ENCODE results near the gene AP3S1.
"Not testable (repeated sequence)": the region's sequence is repeated elsewhere in the genome, so short reads cannot be mapped to it uniquely, and the experiment has no call there.

The AP3S1 gene

GRCh38 chr5:115841382-115842088 is at the start of gene AP3S1, which contains the start of gene ATG12:
AP3S1 (plus strand) TSS chr5:115841935; CDS start chr5:115842038, 103 bp downstream.
ATG12 (minus strand) TSS chr5:115841565; CDS start chr5:115841552, 13 bp downstream.
- DNase-seq (ENCODE audit: low spot score): peak; percentile 96

- DNase-seq (ENCODE audit: low spot score): no peak
Observed at GRCh38 chr5:115795700-115796099, 46.0 kb upstream of the AP3S1 start.

GRCh38 chr5:115796656-115797055 is 45.1 kb upstream of the AP3S1 start:
- DNase-seq (ENCODE audit: low spot score): no peak

- DNase-seq (ENCODE audit: low spot score): no peak
Observed at GRCh38 chr5:115798252-115798651, 43.5 kb upstream of the AP3S1 start.

DNA sequence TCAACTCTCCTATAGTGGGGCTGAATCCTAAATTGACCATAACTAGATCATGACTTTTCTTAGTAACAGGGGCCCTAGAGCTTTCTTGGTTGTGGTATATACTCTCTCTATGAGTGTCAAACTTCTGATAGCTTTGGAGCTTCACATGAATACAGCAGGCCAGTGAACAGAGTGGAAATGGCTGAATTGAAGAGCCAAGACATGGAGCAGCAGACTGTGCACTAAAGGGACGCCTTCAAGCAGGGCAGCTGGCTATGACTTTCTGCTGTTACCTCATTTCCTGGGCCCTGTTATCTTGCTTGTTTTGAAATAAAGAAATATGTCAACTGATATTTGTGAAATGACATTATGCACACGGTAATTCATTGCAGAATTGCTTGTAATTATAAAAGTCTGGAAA is 41.6 kb upstream of the AP3S1 start:
- no peak for DNase-seq (ENCODE audit: low spot score)

DNA sequence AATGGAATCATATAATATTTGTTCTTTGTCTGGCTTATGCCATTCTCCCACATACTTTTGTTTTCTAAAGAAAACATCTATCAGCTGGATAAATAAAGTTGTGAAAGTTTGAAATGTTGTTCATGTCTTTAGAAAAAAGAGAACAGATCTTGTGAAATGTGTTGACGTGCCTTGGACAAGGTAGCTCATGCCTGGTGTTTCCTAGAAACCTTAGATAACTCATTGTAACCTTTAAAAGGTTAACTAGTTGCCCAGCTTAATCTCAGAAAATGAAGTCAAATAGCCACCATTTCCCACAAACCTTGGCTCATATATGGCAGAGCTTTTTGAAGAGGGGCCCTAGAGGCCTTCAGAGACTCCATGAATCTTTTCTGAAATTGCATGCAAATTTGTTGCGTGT is 40.6 kb upstream of the AP3S1 start:
- DNase-seq (ENCODE audit: low spot score): no peak

GRCh38 chr5:115801984-115802383 is 39.8 kb upstream of the AP3S1 start:
- no peak for DNase-seq (ENCODE audit: low spot score)

DNA sequence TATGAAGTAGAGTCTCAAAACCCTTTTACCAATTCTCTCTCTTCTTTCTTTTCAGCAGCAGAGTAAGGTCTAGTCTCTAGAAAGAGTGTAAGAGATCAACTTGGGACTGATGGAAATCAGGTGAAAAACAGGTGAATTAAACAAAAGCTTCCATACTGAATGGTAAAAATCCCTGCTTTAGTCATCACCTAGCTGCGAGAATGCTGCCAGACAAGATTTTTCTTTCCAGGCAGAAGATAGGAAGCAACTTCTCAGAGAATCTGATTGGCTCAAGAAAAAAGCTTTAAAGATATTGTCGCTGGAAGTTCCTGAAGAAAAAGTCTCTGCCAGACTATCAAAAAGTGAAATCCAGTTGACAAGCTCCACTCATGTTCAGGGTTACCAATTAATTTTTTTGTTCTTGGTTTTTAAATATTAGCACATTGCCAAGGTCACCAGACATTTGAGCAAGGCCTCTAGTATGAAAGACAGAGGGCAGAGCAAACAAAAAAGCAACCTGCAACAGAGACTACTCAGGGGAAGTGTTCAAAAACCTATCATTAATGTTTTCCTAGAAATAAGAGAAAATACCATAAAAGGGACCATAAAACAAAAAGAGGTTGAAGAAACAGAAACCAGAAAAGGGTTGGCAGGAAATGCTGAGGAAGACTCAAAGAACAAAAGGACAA is 34.6 kb upstream of the AP3S1 start:
- no peak for DNase-seq (ENCODE audit: low spot score)

- no peak for DNase-seq (ENCODE audit: low spot score)
Observed at GRCh38 chr5:115807654-115808052, 34.1 kb upstream of the AP3S1 start.

DNA sequence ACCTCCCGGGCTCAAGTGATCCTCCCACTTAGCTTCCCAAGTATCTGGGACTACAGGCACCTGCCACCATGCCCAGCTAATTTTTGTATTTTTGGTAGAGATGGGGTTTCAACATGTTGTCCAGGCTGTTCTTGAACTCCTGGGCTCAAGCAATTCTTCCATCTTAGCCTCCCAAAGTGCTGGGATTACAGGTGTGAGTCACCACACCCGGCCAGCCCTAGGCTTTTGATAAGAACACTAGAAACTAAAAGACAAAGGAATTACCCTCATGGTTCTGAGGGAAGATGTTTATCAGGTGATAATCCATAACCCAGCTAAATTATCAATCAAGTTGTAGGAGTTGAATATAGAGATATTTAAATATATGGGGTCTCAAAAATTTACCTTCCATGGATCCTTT is 33.7 kb upstream of the AP3S1 start:
- not testable (repeated sequence) for DNase-seq (ENCODE audit: low spot score)

- no peak for DNase-seq (ENCODE audit: low spot score)
Observed at GRCh38 chr5:115809946-115810345, 31.8 kb upstream of the AP3S1 start.

- no peak for DNase-seq (ENCODE audit: low spot score)
Observed at GRCh38 chr5:115810761-115811160, 31.0 kb upstream of the AP3S1 start.

GRCh38 chr5:115811406-115811805 is 30.3 kb upstream of the AP3S1 start:
- no peak for DNase-seq (ENCODE audit: low spot score)

- no peak for DNase-seq (ENCODE audit: low spot score)
Observed at GRCh38 chr5:115812372-115812771, 29.4 kb upstream of the AP3S1 start.

- no peak for DNase-seq (ENCODE audit: low spot score)
Observed at GRCh38 chr5:115813719-115814118, 28.0 kb upstream of the AP3S1 start.

- no peak for DNase-seq (ENCODE audit: low spot score)
Observed at GRCh38 chr5:115815006-115815692, 26.6 kb upstream of the AP3S1 start.

DNA sequence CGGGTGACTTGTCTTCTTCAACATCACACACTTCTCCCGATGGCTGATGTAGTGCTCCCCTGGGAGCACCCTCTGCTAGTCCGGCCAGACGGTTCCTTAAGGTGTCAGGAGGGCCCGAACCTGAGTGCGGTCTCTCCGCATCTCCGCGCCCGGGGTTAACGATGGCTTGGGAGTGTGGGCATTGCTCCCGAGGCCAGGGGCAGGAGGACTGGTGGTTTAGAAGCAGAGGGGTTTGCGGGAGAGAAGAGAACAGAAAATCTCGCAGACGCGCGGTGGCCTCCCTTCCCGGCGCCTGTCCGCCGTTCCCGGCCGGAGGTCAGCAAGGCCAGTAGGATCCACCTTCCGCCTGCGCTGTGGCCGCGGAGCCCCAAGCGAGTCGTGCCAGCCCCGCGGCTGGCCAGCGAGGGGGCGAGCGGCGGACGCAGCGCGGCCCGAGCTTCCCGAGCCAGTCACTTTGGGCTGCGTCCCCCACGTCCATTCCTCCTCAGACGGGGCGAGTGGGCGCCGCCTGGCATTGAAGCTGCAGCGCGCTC is 26.0 kb upstream of the AP3S1 start:
- DNase-seq (ENCODE audit: low spot score): no peak

- peak; percentile 90 for DNase-seq (ENCODE audit: low spot score)
Observed at GRCh38 chr5:115816226-115817081, 25.3 kb upstream of the AP3S1 start, which contains the start of gene CDO1. CDO1 (minus strand) TSS chr5:115816659; CDS start chr5:115816397, 262 bp downstream.

DNA sequence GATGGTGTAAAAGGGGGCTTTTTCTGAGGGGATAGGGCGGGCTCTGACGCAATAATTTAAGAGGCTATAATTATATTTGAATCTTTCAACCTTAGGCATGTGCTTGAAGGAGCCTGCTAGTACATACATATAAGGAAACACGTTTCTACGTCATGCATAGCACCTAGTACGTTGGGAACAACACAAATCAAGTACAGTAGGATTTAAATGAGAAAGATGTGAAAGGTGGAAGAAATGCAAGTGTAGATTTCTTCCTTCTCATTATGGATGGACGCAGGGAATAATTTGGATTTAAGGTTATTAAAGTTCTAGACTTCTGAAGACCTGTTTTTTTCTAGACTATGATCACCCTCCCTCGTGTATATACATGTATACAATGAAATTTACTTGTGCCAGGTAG is 24.3 kb upstream of the AP3S1 start:
- no peak for DNase-seq (ENCODE audit: low spot score)

DNA sequence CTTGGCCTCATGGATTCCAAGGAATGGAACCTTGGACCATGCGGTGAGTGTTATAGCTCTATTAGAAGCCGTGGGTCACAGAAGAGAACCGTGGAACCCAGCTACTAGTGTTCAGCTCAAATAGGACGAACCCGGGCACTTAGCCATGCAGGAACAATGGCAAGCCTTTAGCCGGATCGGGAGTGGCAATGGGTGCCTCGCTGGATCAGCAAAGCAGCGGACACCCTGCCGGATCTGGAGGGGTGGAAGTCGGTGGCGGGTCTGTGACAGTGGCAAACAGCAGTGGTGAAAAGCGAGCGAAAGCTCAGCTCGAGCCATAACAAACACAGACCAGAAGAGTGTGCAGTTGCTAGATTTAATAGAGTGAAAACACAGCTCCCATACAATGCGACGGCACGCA is 22.9 kb upstream of the AP3S1 start:
- no peak for DNase-seq (ENCODE audit: low spot score)

DNA sequence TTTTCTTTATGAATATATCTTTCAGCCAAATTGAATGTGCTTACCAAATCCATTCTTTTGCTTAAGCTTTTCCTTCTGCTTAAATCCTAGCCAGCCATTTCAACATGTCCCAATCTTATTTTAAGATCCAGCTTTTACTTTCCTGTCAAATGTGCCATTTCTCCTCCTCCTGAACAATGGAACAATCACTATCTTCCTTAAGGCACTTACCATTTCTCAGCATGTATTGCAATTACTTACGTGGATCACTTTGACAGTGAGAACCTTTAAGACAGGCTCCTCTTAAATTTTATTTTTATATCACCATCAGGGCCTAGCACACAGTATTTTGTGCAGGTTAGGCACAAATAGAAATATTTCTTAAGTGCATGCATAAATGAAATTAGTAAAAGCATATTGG is 20.9 kb upstream of the AP3S1 start:
- no peak for DNase-seq (ENCODE audit: low spot score)

DNA sequence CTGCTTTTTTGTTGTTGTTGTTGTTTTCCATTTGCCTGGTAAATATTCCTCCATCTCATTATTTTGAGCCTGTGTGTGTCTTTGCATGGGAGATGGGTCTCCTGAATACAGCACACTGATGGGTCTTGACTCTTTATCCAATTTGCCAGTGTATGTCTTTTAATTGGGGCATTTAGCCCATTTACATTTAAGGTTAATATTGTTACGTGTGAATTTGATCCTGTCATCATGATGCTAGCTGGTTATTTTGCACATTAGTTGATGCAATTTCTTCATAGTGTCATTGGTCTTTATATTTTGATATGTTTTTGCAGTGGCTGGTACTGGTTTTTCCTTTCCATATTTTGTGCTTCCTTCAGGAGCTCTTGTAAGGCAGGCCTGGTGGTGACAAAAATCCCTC is 16.8 kb upstream of the AP3S1 start:
- DNase-seq (ENCODE audit: low spot score): not testable (repeated sequence)

Measured in left forelimb (tissue), 1 donor.